ENCODE data around the gene MAD1L1.
"Not testable (repeated sequence)": the region's sequence is repeated elsewhere in the genome, so short reads cannot be mapped to it uniquely, and the experiment has no call there.

The MAD1L1 gene

DNA sequence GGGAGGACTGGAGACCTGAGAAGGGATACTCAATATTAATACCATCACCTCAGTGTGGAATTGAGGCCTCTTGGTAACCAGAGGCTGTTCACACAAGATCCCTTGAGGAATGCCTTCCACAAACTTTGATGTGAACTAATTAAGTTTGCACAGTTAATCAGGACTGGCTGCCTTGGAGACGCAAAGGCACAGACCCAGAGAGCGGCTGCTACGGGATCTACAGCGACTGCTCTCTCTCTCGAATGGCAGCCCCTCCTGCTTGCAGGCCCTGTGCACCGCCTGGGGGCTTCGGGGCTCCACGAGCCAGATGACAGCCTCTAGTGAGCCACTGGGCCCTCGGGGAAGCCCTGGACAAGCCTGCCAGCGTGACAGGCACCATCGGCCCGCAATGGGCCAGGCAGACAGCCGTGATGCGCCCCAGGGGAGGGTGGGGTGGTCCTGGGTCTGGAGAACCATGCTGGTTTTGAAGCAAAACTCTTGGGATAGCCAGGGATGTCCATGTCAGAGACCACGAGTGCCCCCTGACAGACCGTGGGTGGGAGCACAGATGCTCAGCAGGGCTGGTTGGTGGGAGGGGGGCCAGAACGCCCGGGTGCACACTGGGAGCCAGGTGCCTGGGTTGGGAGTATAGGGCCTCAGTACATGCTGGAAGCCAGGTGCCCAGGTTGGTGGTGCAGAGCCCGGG is 367.0 kb downstream of the MAD1L1 start:
- no peak for DNase-seq

DNA sequence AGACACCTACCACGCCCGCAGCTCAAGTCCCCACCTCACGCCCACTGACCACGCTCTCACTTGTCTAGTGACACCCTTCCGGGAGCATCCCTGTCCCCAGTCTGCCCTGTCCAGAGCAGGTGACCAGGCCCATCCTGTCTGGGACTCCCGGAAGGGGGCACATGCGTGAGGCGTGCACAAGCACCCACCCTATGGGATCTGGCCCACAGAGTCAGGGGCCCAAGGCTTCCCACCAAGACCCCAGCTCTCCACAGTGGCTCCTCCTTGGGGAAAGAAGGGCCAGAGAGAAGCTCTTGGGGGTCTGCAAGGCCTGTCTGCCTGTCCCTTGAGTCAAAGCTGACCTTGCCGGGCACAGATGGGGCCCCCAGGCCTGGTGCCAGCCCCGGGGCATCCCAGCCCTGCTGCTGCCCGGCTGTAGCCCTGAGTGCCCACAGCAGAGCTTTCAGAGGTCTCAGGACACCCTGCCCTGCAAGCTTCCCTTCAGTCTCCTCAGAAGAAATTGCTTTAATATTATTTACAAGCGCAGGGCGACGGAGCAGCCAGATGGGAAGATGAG is 367.7 kb downstream of the MAD1L1 start:
- no peak for DNase-seq

DNA sequence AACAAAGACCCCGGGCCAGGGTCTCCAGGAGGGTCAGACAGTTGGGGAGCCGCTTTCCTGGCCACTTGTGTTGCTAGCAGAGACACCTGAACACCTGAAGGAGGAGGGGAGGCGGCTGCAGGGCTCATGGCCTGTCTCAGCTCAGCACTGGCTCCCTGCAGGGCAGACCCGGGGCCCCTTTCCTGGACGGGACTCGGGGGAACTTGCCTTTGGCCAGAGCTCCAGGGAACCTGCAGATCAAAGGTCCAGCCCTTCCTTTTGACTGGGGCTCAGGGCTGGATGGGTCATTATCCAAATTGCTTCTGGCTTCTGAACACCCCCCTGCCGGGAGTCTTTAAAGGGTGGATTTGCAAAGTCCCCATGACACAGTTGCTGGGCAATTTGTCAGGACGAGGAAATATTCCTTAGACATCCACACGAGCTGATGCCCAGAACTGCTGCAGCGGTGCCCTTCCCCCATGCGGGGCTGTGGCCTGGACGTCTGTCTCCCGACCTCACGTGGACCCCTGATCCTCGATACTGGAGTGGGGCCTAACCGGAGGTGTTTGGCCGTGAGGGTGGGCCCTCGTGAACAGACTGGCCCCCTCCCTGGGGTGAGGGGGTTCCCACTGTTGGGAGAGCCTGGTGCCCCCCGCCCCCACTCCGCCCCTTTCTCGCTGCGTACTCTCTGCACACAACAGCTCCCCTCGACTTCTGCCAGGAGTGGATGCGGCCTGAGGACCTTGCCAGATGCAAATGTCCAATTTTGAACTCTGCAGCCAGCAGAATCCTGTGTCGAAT is 368.4 kb downstream of the MAD1L1 start:
- DNase-seq, result no peak

DNA sequence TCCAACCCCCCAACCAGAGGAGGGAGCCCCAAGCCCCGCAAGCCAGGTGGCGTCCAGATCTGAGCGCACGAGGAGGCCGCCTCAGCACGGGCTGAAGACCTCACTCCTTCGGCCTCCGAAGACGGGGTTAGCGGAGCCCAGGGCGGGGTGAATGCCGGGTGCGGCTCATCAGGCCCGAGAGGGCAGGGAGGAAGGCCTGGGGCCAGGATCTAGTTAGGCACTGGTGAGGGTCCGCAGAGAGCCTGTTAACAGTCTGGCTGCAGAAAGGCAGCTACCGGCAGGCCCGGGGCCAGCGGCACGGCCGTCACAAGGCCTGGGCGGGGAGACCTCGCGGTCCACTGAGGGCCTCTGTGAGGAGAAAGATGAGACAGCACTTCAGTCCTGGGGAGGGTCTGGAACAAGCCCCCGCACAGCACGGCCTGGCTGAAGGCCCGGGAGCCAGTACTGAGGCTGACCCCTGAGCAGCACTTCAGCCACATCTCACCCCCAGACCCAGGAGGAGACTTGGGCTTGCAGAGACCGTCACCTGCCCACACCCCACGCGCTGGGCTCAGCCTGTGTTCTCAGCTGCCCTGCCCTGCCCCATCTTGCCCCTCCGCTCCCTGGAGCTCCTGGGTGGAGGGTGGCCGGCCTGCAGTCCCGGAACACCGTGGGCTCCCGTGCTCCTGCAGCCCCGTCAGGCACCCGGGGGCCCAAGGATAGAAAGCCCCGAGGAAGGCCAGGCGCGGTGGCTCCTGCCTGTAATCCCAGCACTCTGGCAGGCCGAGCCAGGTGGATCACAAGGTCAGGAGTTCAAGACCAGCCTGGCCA is 369.4 kb downstream of the MAD1L1 start:
- DNase-seq, result no peak

DNA sequence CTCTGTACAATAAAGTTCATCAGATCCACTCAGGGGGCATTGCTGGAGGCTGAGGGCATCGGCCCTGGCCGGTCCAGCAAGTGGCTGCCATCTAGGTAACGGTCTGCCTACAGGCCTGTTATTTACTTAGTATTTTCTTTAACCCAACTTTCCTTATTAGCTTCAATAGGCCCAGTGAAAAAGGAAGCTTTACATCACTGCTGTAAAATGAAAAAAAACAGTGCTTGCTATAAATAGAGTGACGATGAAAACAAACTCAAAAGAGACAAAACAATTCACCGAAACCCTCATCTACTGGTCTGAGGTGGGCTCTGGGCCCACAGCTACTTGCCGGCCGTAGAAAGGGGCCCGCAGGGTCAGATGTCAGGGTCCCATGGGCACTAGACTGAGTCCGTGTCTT is 370.2 kb downstream of the MAD1L1 start:
- no peak for DNase-seq

DNA sequence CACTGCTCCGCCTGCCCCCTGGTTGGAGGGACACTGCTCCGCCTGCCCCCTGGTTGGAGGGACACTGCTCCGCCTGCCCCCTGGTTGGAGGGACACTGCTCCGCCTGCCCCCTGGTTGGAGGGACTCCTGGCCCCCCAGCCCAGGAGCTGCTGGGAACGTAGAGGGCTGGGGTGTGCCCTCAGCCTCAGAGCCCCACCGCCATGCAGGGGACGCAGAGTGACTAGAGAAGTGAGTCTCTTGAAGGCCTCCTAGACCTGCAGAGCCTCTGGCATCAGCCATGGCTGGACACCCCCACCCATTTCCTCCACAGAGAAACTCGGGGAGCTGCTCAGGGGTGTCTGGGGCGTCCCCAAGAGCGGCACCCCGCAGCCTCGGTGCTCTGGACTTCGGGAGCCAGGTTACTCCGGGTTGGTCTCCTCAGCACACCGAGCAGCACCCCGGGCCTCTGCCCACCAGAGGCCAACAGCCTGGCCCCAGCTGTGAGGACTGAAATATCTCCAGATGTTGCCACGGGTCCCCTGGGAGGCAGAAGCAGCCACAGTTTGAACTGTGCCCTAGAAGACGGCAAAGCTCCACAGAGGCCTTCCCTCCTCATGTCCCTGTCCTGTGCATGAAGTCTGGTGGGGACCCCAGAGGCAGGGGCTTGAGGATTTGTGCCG is 370.8 kb downstream of the MAD1L1 start:
- DNase-seq, result no peak

DNA sequence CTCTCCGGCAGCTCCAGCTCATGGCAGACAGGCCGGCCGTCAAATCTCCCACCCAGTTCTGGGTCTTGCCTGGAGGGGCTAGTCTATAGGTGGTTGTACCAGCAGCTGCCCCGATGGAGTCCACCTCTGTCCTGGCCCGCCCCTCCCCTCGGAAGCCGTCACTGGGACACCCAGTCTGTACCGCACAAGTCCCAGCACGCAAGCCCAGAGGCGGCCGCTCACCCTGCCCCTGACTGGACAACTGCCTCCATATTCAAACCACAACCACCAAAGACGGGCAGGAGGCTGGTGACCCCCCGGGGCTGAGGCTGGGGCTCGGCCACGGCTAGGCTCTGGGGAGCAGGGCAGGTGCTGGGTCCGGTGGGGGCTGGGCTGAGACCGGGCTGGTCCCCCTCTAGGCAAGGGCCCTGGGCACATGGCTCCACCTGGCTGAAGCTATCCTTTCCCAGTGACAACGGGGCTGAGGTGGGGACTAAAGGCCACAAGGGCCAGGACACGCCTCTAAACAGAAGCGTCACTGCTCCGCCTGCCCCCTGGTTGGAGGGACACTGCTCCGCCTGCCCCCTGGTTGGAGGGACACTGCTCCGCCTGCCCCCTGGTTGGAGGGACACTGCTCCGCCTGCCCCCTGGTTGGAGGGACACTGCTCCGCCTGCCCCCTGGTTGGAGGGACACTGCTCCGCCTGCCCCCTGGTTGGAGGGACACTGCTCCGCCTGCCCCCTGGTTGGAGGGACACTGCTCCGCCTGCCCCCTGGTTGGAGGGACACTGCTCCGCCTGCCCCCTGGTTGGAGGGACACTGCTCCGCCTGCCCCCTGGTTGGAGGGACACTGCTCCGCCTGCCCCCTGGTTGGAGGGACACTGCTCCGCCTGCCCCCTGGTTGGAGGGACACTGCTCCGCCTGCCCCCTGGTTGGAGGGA is 371.6 kb downstream of the MAD1L1 start:
- not testable (repeated sequence) for DNase-seq

DNA sequence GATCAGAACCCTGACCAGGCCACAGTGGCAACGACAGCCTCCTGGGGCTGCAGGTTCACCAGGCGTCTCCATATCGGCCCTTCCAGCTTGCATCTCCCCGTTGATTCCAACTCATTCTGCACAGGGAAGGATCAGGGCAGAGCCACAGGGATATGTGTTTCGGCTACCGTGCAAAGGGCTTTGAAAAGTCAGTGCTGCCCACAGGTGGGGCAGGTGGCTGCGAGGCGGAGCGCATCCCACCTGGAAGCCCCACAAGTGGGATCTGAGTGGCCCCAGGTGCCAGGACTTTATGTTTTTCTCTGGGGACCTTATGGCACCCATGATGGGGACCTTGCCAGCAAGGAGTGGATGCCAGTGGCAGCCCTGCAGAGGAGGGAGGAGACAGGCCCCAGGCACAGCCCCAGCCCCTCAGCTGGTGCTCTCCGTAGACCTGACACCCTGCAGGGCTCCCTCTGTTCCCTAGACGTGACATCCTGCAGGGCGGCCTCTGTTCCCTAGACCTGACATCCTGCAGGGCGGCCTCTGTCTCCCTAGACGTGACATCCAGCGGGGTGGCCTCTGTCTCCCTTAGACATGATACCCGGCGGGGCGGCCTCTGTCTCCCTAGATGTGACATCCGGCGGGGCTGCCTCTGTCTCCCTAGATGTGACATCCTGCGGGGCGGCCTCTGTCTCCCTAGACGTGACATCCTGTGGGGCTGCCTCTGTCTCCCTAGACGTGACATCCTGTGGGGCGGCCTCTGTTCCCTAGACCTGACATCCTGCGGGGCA is 373.3 kb downstream of the MAD1L1 start:
- no peak for DNase-seq

DNA sequence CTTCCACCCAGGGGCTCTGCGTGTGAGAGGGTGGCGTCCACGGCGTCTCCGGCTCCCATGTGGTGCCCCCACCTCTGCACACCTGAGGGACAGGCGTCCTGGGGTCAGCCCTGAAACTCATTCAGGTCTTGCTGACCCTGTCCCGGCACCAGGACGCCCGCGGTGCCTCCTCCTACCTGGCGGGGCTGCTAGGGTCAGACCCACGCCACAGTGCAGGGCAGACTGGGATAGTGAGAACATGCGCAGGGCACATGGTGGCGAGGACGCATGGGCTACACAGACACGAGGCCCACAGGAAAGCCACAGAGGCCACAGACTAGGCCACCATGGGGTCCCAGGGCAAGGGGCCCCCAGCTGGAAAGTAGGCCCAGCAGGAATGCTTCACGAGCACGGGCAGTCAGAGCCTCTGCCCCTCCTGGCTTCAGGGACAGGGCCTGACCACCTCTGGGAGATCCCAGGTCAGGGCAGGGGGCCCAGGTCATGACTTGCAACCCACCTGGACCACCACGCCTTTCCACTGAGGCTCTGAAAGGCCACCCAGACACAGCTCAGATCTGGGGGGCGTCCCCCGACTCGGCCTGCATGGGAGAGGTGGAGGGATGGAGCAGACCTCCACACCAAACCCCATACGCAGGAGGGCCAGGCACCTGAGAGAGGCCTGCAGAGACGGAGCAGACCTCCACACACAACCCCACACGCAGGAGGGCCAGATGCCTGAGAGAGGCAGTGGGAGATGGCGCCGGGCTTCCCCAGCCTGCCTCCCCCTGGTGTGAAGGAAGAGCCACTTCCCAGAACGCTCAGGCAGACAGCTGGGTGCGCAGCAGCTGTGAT is 374.1 kb downstream of the MAD1L1 start:
- DNase-seq, result no peak

DNA sequence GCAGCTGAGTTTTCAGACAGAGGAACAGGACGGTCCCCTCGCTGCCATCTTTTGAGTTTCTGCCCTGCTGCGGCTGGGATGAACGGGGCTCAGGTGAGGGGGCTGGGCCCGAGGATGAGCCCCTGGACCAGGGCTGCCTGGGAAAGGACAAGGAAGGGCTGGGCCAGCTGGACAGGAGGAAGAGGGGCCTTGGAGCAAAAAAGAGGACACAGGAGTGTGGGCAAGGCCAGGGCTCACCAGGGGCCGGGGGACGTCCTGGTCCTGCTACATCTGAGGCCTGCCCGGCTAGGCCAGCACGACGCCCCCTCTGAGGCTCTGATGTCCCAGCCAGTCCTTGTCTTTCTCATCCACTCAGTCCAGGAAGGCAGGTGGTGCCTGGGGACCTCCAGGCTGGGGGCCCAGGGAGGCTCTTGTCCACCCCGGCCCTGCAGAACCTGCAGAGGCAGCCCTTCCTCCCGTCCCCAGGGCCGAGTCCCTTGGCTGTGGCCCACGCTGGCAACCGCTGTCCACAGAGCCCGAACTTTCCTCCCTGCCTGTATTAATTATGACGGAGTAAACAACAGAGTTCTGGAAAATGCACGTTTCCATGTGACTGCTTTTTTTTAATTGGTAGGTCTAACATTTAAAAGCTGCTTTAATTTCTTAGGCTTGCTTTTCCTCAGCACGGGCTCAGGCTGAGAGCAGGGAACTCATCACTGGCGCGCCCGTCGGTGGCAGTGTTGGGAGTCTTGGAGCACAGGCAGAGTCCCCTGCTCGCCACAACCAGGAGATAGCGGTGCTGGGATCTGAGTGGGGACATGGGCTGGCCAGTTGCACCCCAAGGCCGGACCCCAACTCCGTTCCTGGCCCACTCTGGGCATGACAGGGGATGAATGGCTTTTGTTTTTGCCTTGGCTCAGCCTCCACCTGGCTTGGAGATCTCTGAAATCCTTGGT is 375.0 kb downstream of the MAD1L1 start:
- no peak for DNase-seq

DNA sequence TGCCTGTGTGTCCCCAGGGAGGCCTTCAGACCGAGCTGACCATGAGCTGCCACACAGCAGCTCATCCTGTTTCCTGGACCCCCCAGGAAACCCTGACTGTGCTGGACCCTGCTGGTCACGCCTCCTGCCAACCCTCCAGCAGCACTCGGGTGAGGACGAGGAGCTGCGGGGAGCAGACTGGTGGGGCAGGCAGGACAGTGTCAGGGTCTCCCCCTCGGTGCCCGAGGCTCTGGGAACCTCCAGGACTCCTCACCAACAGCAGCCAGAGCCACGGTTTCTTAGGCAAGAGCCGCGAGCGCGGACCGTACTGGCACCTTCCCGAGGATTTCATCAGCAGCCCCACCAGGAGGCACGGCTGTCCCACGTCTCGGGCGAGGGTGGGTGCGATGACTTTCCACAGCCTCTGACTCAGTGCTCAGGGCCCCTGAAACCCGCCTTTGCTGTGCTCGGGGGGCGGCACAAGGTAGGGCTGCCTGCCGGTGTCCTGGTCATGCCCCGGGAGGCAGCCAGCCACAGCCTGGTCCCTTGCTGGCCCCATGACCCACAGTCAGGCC is 375.8 kb downstream of the MAD1L1 start:
- no peak for DNase-seq

DNA sequence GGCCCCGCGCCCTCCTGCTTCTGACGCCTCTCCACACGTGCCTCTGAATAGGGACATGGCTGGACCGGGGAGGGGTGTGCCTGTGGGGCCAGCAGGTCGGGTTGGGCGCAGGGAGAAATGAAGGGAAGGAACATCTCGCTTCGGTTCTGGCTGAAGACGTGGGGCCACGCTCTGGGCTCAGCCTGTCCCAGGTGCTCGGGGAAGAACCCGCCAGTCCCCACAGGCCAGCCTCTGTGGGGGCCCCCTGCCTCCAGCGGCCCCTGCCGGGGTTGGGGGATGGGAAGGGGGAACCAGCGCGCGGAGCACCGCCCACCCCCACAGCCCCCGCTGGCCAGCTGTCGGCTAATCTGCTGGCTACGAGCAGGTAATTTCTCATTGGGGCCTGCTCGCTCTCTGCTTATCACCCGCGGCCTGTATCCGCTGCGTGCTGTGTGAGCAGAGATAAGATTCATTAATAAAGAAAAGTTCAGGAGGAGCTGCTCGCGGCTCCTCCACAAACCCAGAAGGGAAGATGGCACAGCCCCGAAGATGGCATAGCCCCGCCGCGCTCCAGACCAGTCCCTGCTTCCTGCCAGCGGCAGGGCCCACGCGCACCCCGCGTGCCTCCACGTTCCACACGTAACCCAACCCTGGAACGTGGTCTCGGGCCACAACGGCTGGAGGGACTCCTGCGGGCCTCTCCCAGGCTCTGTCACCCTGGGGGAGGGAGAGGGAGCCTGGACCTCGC is 376.4 kb downstream of the MAD1L1 start:
- DNase-seq, result no peak

DNA sequence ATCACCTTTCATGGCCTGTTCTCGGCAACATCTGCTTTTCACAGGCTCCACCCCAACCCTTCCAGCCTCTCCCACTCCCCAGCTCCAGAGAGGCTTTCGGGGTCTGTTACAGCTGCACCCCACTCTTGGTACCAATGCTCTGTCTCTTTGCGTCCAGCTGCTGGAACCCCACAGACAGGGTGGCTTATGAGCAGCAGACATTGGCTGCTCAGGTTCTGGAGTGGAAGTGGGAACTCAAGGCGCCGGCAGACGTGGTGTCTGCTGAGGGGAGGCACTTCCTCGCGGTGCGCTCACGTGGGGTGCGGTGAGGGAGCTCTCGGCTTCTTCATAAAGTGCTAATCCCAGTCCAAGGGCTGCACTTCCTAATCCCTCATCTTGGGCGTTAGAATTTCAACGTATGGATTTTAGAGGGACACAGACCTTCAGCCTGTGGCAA is 377.0 kb downstream of the MAD1L1 start:
- no peak for DNase-seq

DNA sequence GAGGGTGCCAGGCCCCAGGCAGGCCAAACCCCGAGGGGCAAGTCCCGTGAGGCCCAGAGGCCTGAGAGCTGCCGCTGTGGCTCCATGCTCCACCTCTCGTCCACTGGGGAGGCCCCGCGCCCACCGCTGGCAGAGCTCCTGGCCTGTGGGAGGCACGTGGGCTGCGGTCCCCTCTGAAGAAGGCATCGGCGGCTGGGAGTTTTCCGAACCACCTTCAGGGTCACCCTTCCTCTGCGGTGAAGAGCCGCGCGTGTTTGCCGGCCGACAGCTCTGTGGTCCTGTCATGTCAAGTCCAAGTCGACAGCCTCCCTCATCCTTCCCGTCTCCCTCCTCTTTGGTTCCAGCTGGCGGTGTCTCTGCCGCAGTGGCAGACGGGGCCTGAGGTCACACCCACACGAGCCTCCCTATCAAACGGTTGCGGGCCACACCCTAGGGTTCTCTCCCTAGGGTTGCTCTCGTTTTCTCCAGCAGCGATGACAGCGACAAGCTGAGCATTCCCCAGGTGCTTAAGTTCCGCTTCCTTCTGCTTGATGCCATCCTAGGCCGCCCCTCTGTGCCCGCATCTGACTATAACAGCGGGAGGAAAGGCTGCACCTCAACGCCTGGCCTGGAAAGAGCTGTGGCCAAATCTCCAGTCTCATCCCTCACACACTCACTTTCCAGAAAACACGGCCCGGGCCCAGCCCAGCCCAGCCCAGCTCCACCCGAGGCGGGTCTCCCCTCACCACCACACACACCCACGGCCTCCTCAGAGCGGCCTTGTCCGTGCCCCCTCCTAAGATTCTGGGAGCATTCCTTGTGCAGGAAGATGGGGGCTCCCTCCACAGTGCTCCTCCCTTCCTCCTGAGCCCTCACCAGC is 377.6 kb downstream of the MAD1L1 start:
- DNase-seq, result no peak

DNA sequence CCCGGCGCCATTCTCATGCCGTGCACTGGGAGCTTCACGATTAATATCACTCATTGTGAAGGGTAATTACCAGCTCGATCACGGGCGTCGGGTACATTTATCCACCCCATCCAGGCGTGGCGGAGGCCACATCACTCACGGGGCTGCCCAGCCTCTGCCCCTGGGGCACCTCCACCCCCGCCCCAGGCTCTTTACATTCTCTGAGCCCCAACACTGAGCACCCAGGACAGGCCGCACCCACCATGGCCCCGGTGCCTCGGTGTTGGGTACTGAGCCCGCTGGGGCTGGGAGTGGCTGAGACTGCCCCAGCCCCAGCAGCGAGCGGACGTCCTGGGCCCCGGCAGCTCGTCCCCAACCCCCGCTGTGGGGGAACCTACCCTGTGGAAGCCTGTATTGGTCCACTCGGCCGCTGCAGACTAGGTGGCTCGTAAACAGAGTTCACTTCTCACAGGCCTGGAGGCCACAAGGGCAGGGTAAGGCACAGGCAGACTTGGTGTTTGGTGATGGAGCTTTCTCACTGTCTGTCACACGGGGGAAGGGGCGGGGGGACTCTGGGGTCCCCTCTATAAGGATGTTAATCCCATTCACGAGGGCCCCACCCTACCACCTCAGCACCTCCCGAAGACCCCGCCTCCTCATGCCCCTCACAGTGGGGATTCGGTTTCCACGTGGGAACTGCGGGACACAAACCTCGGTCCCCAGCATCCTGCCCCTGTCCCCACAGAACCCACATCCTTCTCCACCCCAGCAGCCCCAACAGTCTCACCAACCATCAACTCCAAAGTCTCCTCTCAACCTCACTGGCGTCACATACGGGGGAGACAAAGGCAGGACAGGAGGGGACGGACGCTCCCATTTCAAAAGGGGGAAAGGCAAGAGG is 378.5 kb downstream of the MAD1L1 start:
- no peak for DNase-seq

Measured in SIG-M5 (cell line).